SK-MEL-5 (cell line): ENCODE data around the gene CADPS. TPM values are rescaled to one million over a fixed set of nuclear protein-coding genes. Genes with fewer than 3 reads are reported as not detected.

Experiments
- DNase-seq: peaks from one replicate; pipeline ENCODE4 v3.0.0-alpha.2; 2016; ENCODE audit warnings: low read depth, low spot score
- in situ Hi-C: cut with HindIII; loops from 2 replicates; pipeline ENCODE4 v1.10.0; 2016; ENCODE audit warnings: low sequenced_read_pairs, high pct_unique_total_duplicates, low pct_unique_long_range_greater_than_20kb
- total RNA-seq: library from RNA; depleted of rRNA; stranded (reverse); fragments of >200 nt; shearing (Covaris generic); gene quantifications from 2 replicates; pipeline ENCODE4 v1.2.3, GENCODE V29; 2014

CADPS gene
- total RNA-seq, 1 experiment from 2014 or later, result not detected

DNA sequence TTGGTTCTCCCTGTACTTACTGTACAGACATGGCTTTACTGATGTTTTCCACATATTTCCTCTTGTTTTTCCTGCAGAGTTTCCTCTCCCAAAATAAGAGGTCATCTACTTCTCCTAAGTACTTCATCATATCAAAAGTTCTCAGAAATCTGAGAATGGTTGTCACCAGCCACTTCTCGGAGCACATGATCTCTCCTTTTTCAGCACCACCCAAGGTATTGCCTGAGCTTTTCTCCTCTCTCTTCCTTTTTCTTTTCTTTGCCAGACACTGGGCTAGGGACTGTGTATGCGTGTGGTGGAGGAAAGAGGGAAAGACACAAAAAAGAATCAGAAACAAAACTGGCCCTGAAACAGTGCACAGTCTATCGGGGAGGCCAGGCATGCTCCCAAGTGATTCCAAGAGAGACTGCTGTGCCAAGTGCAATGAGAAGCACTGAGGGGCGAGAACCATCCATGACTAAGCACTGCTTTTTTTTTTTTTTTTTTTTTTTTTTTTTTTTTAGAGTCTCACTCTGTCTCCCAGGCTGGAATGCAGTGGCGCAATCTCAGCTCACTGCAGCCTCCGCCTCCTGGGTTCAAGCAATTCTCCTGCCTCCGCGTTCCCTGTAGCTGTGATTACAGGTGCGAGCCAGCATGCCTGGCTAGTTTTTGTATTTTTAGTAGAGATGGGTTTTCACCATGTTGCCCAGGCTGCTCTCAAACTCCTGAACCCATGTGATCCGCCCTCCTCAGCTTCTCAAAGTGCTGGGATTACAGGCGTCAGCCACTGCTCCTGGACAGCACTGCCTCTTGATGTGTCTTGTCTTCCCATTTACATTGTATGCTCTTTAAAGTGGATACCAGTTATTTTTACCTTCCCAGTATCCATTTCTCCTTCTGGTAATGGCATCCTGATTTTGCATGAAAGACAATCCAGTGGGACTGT lies 307.9 kb downstream of the CADPS start:
- no peak for DNase-seq
- in situ Hi-C loops, result no loop called here

DNA sequence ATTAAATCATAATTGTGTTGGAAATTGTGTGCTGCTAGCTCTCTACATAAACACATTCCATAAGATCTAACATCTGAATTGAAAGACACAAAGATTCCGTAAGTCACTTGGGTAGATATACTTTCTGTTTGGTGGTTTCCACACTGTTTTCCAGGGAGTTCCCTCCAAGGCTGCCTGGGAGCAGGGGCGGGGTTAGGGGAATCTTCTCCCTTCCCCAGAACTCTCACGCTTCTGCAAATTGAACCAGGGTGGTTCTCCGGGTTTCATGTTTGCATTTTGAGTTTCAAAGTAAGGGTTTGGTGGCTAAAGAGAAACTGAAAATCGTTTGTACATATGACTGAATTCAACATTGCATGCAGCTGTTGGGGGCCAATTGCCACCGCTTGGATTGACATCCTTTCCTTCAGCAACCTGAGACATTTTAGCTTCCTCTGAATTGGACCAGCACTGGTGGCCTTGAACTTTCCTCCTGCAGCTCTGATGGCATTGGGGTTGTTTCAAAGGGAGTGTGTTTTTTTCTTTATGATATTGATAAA lies 309.1 kb downstream of the CADPS start:
- in situ Hi-C loops, result no loop called here
- DNase-seq, result no peak

DNA sequence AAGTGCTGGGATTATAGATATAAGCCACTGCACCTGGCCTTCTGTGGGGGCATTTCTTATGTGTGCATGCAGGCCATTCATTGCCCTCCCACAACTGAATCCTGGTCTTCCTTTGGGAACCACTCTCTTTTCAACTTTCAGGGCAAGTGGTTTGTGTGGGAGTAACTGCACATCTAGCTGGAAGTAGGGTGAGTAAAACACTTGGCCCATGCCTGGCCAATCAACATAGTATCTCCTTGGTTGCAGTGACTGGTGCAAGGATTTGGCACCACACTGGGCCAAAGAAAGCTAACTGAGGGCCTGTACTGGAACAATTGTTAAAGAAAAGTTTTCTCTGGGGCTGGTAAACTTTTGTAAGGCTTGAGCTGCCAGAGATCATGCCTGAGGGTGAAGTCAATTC lies 312.6 kb downstream of the CADPS start:
- in situ Hi-C loops, result no loop called here
- DNase-seq, result no peak

DNA sequence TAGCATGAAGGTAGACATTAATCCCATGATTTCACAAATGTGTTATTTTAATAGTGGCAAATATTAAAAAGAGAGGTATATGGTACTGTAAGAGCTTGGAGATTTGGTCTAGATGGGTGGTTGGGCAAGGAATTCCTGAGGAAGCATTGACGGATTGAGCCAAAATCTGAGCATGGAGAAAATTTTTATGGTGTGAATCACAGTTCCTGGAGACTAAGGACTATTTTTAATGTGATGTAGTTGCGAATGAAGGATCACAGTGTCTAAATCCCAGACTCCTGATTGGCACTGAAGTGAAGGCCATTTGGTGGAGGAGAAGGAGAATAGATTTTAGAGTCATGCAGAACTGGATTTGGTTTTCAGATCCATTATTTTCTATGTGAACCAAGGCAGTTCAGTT lies 313.2 kb downstream of the CADPS start:
- in situ Hi-C loops, result no loop called here
- DNase-seq, result peak; percentile 5

DNA sequence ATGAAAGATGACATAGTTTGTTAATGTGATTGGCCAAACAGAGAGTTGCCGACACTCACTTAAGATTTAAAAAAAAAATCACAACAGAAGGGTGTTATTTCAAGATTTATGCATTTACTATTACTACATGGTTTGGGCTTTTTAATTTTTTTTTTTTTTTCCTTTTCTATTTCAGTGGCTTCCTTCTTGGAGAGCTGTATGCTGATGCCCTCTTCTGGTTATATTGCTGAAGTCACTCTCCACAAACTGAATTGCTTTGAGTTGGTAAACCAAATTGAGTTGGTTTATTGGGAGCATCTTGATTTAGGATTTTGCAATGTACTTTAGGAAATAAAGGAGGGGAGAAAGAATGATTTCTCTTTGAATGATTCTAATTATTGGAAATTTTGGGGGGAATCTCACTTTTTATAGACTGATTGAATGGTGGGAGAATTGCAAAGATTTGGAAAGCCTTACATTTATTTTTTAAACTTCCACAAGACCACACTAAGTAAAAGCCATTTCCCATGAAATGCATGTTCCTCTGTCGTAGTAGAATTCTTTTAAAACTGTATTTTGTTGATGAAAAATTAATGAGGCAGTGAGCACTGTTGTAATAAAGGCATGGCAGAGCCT lies 315.3 kb downstream of the CADPS start:
- peak; percentile 58 for DNase-seq
- in situ Hi-C loops, result no loop called here

DNA sequence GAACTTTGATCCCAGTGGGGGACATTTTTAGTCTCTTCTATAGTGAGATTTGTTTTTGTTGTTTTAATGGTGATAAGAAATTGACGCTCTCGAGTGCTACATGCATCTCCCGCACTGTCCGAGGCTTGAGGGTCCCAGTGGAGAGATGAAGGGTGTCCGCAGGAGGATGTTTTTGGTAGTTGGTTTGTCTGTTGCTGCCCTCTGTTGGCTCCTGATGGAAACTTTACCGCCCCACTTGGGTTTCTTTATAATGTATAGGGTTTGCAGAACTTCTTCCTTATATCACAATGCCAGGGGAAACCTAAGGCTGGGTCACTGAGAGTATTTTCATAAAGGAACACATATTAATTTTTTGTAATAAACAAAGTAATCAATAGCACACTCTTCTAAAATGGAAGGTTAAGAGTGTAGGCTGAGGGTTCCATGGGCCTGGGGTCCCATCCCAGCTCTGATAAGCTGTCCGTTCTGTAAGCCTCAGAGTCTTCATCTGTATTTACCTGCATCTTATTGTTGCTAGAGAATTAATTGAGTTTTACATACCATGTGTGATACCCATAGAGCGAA lies 316.6 kb downstream of the CADPS start:
- peak; percentile 64 for DNase-seq
- in situ Hi-C loops, result no loop called here

DNA sequence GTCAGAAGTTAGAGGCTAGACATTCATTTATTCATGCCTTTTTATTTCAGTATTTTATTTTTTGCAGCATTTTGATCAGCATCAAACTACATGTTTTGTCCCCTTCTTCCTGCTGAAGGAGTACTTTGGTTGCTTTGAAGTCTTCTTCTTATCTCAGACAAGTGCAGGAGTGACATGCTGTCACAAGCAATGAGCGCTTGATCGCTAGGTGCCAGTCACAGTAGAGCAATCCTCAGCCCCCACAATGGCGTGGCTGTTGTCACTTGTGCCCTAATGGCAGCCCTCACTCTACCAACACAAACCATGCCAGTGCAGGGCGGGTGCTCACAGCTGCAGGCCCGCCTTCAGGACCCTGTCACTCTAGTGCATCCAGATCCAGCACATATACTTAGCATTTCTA lies 317.2 kb downstream of the CADPS start:
- in situ Hi-C loops, result no loop called here
- no peak for DNase-seq

DNA sequence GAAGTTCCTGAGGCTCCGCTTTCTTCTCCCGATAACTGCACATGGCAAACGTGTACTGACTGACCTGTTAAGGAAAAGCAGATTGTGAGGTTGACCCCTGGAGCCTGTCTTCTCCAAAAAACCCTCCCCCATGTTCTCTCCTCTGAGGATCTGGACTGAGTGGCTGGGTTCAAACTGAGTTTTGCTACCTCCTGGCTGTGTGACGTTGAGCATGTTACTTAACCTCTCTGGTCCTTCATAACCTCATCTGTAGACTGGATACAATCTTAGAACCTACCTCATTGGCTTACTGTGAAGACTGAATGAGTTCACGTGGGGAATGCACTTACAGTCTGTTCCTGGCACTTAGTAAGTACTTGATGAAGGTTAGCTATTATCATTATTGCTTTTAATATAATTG lies 317.8 kb downstream of the CADPS start:
- in situ Hi-C loops, result no loop called here
- no peak for DNase-seq

DNA sequence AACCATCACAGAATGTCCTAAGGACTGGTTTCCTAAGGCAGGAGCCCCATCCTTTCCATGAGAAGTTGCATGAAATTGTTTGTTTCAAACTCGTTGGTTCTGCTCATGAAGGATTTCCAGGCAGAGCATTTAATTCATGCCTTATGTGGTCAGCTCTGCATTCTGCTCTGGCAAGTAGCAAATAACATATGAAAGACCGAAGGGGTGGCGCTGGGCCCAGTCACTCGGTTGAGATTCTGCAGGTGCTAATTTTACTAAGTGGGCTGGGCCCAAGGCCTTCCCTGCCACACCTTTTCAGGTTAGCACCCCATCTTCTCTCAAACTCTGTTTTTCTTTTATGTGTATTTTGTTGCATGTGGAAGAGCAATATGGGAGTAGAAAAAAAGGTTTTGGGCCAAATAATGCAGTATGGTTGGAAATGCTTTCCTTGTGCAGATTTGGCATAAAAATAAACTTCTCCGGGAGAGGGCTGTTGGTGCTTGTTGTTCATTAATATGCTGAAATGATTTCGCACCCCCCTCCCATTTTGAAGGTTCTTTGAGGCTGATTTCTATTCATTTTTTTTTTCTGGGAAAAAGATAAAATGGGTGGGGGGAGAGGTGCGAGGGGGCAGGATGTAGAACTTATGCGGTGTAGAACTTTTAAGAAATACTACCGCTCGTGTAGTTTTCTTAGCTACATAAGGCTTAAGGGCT lies 318.9 kb downstream of the CADPS start:
- no peak for DNase-seq
- in situ Hi-C loops, result no loop called here

DNA sequence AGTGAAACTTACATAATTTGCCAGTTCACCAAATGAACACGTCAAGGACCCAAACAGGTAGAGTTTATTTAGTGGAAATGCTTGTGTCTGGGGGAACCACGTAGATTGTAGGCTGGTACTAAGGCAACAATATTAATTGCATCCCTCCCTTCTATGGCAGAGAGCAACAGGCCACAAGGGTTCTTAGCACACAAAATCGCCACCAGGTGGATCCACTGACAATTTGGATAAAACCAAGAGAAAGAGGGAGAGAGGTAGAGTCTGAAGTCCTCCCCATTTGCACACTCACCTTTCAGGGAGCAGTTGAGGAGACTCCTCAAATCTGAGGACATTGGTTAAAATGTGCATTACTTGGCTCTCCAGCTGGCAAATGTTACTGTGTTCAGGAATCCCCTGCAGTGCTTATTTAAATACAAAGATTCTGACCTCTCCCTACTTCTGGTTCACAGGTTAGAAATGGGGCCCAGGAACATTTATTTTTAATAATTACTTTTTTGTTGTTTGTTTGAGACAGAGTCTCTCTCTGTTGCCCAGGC lies 320.9 kb downstream of the CADPS start:
- peak; percentile 34 for DNase-seq
- in situ Hi-C loops, result no loop called here

DNA sequence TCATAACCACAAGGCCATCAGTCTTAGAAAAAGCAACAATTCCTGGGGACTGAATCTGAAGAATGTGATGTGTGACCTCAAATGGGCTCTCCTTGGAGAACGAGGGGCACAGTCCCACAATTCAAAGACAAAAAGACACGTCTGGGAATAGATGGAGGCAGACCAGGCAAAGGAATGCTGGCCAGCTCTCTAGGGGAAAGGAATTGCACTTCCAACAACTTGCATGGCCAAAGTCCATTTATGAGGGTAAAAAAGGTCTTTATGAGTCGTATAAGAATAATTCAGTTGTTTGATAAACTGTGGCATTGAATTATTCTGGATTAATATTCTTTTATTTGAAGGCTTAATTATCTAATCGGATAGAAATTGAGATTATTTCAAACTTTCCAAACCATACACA lies 321.4 kb downstream of the CADPS start:
- no peak for DNase-seq
- in situ Hi-C loops, result no loop called here

DNA sequence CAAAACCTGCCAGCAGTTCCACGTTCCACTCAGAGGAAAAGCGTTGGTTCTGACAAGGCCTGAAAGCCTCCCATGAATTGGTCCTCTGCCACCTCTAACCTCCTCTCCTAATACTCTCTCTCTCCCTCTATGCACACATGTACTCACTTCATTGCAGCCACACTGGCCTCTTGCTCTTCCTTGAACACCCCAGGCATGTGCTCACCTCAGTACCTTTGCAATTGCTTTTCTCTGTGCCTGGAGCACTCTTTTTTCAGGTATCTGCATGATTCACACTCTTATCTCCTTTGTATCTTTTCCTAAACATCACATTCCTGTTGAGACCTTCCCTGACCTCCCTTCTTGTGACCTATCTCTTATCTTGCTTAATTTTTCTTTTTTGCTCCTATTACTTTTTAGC lies 323.7 kb downstream of the CADPS start:
- in situ Hi-C loops, result no loop called here
- DNase-seq, result no peak

DNA sequence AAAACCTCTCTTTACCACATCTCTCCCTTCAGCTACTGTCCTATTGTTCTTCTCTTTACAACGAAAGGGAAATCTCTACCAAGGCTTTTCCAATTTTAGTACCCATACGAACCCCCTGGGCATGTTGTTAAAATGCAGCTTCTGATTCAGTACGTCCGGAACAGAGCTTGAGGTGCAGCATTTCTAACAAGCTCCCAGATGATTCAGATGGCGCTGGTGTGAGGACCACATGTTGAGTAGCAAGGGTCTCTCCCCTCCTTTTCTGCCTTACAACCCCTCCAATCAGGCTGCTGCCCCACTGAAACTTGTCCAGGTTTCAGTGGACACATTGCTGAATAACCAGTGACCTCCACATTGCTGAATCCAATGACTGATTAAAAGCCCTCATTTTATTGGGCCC lies 324.8 kb downstream of the CADPS start:
- no peak for DNase-seq
- in situ Hi-C loops, result no loop called here

DNA sequence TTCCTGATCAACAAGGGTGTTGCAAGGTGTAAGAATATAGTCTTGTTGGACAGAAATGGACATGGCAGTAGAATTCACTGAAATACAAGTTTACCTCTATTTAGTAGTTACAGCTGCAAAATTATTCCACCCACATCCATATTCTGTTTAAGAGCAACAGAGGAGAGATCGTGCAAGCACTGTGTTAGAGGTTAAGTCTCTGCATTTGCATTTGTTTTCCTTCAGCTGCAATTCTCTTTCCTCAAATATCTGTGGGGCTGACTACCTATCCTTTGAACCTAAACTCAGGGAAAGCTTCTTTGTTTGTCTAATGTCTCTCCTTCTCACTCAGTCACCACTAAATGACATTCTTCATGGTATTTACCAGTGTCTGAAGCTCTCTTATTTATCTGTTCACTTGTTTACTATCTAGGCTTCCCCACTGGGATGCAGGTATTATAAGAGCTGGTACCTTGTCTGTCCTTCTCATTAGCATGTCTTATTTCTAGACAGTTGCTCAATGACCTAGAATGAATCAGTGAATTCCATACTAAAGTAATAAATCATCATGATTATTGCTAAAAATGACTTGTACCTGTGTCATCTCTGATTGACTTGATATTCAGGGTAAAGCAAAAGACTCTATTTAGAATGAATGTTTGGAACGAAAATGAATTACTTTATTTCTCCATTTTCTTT lies 326.5 kb downstream of the CADPS start:
- DNase-seq, result no peak
- in situ Hi-C loops, result no loop called here

DNA sequence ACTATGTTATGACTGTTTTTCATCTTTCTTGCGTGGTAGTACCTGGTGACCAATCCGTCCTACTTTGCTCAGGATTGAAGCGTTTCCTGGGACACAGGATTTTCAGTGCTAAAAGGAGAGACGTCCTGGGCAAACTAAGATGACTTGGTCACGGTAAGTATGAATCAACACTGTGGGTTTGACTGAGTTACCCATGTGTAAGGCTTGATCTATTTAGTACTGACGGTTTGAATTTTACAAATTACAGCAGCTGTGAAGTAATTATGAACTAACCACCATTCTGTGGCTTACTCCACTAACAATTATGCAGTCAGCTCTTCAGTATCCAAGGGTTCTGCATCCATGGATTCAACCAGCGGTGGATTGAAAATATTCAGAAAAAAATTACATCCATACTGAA lies 328.9 kb downstream of the CADPS start:
- DNase-seq, result no peak
- in situ Hi-C loops, result no loop called here

DNA sequence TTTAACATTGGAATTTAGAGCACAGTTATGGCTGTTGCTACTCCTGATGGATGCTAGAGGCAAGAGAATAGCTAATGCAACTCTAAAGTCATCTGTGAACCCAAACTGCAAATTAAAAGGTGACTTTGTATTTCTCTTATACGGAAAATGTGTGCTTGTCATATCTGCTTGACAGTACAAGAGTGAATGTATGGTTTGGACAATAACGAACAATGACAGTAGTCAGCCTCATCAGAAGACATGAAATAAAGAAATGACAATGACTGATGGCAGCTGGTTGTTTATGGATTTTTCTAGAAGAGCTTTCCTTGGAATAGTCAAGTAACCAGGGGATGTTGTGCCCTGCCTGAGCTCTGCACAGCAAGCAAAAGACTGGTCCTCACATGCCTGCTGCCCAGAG lies 333.0 kb downstream of the CADPS start:
- in situ Hi-C loops, result no loop called here
- no peak for DNase-seq

DNA sequence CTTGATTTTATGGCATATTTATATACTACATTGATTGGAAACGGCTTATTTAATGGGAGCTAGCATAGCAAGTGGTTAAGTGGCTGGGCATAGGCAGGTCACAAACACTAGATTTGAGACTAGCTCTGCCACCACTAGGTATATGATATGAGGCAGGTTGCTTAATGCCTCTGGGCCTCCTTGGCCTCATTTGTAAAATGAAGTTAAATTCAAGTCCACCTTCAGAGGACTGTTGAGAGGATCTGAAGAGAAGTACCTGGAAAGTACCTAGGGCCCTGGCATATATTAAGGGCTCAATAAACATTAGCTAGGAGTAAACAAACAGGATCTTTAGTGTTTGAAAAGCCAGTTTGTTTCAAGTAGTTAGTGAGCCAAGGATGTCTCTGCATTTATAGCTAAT lies 335.5 kb downstream of the CADPS start:
- no peak for DNase-seq
- in situ Hi-C loops, result no loop called here
